Mesodermal cell (in vitro differentiated cells): ENCODE results near the gene DNAAF9.

Experiments used
- H3K27ac ChIP-seq: 2 replicates; pipeline ENCODE4 v1.7.0; 2013; ENCODE audit warnings: mild to moderate bottlenecking, low read depth, low read length, moderate library complexity; ENCODE audit not compliant: severe bottlenecking
- H3K36me3 ChIP-seq: 2 replicates; pipeline ENCODE4 v1.7.1; 2013; ENCODE audit warnings: mild to moderate bottlenecking, low read length, moderate library complexity; ENCODE audit not compliant: control insufficient read depth, insufficient read depth
- H3K4me1 ChIP-seq: one replicate; pipeline ENCODE4 v1.7.1; 2013; ENCODE audit warnings: mild to moderate bottlenecking, low read length; ENCODE audit not compliant: insufficient read depth, control insufficient read depth, poor library complexity, severe bottlenecking
- H3K4me3 ChIP-seq: 2 replicates; pipeline ENCODE4 v1.7.0; 2013; ENCODE audit warnings: low read length, control low read depth, mild to moderate bottlenecking; ENCODE audit not compliant: insufficient read depth, poor library complexity, severe bottlenecking; ENCODE audit errors: extremely low read depth
- H3K9me3 ChIP-seq: 2 replicates; pipeline ENCODE4 v1.7.1; 2013; ENCODE audit warnings: mild to moderate bottlenecking, low read length, moderate library complexity; ENCODE audit not compliant: control insufficient read depth
- WGBS, 2 experiments: methylation state at CpG; one replicate each; pipeline ENCODE4 v1.1.5; 2013; ENCODE audit warnings: missing lambda C conversion rate in 2 of 2; ENCODE audit not compliant: insufficient coverage in 2 of 2; 5-methylcytosine and 5-hydroxymethylcytosine counted together

DNAAF9 gene

DNA sequence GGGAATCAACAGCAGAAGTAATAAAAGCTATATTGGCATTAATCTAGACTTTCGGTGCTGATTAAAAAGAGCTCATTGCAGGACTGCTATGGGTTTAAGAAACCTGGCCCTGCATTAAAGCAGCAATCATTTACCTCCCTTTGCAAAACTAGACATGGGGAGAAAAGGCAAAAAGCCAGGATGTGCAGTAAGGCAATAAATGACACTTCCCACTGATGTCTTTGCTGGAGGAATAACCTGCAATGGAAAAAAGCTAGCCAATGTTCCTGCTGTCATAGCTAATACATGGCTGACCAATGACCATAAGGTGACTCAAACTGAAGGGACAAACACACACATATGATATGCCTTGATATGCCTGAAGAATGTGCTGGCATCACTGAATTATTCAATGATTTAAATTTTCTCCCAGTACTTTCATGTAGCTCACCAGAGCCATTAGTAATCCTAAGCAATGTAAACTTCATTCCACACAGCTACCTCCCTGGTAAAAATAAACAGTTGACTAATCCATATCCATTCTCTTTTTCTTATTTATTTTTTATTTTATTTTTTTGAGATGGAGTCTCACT, 8.7 kb downstream of the DNAAF9 start:
- 86 to 100% methylated on average over 1 of the region's 1 CpG for WGBS, 2 experiments

GRCh38 chr20:3396492-3396891, 11.0 kb downstream of the DNAAF9 start:
- no peak overlapping the region for H3K27ac ChIP-seq
- H3K4me3 ChIP-seq = no peak overlapping the region
- WGBS, 2 experiments = 100% methylated on average over 2 of the region's 2 CpGs
- peaks cover 4% of the 10 kb centered on the region for H3K36me3 ChIP-seq
- H3K9me3 ChIP-seq = peaks cover 5% of the 10 kb centered on the region
- no peaks in the 10 kb centered on the region for H3K4me1 ChIP-seq

More for the DNA sequence above, 8.7 kb downstream of the DNAAF9 start:
- peaks cover 4% of the 10 kb centered on the region for H3K36me3 ChIP-seq
- H3K27ac ChIP-seq = no peak overlapping the region
- H3K4me1 ChIP-seq = no peaks in the 10 kb centered on the region
- no peak overlapping the region for H3K4me3 ChIP-seq
- peaks cover 5% of the 10 kb centered on the region for H3K9me3 ChIP-seq

DNA sequence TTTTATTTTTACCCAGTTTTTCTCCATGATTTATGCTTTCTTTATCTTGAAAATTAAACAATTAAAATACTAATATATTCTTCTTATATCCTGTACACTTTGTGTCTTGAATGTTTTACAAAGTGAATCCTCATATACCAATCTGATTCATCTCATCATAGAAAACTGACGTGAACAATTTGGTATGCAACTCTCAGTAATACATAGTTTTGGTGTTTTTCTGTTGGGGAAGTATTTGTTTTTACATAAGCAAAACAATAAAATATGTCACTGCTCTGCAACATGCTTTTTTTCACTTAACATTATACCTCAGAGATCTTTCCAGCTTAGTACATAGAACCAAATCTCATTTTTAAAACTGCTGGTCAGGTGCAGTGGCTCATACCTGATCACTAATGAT, 14.7 kb downstream of the DNAAF9 start:
- Histone ChIP-seq H3K4me3 (no peak overlapping the region), H3K36me3 (no peaks in the 10 kb centered on the region), H3K27ac (no peak overlapping the region), H3K4me1 (no peaks in the 10 kb centered on the region), H3K9me3 (peaks cover 5% of the 10 kb centered on the region)
- no CpG with 5 or more reads among the region's 1 CpG for WGBS, 2 experiments

DNA sequence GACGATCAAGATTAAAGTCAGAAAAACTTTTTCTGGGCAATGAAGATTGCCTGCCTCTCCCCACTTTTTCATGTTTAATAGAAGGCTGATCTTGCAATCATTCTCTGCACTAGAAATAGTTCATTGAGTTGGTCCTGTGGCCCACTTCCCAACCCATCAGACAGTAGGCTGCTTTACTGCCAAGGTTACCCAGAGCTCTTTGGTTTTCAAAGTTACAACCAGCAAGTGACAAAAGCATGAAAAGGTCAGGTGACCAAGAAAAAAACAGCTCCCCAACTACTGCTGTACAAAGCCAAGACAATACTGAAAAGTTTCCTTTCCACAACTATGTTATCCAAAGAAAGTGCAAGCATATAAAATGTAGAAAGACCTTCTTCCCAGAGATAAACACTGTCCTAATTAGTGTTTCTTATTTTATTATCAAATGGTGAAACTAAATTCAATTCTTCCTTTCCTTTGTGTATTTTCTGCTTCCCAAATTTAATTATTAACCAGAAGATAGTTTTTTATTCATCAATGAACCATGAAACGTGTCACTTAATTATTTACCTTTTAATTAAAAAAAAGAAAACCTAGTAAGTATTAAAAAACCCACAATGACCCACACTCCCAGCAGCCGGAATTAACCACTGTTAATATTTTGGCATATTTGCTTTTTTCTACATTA, 16.6 kb downstream of the DNAAF9 start:
- 100% methylated on average over 1 of the region's 3 CpGs; no CpG with 5 or more reads in 1 of the 2 experiments for WGBS, 2 experiments
- H3K27ac ChIP-seq = no peak overlapping the region

DNA sequence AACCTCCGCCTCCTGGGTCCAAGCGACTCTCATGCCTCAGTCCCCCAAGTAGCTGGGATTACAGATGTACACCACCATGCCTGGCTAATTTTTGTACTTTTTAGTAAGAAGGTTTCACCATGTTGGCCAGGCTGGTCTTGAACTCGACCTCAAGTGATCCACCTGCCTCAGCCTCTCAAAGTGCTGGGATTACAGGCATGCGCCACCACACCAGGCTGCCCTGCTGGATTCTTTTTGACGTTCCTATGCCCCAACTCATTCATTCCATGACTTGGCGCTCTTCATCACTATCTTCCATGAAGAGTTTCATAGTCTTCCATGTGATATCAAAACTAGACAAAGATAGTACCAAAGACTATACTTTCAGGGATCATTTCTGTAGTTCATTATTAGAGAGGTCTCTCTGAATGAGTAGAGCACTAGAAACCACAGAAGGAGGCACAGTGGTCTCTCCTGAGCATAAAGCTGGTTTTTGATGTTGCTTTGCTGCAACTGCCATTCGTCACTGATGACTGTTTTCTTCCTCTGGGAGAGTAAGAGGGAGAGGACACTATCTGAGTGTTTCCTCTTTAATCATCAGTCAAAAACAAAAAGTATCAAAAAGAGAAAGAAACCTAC, 23.5 kb downstream of the DNAAF9 start:
- Histone ChIP-seq H3K36me3 (peaks cover 22% of the 10 kb centered on the region), H3K27ac (no peak overlapping the region), H3K9me3 (no peaks in the 10 kb centered on the region), H3K4me1 (peaks cover 3% of the 10 kb centered on the region), H3K4me3 (no peak overlapping the region)
- WGBS, 2 experiments = 95 to 96% methylated on average over 5 to 6 of the region's 7 CpGs

More for the DNA sequence above, 16.6 kb downstream of the DNAAF9 start:
- Histone ChIP-seq H3K9me3 (no peaks in the 10 kb centered on the region), H3K4me3 (no peak overlapping the region), H3K36me3 (no peaks in the 10 kb centered on the region), H3K4me1 (no peaks in the 10 kb centered on the region)

GRCh38 chr20:3382836-3383235, 24.6 kb downstream of the DNAAF9 start:
- Histone ChIP-seq H3K4me3 (no peak overlapping the region), H3K9me3 (no peaks in the 10 kb centered on the region), H3K27ac (no peak overlapping the region), H3K4me1 (peaks cover 3% of the 10 kb centered on the region), H3K36me3 (peaks cover 33% of the 10 kb centered on the region)
- WGBS, 2 experiments = 94 to 100% methylated on average over 1 to 3 of the region's 3 CpGs

DNA sequence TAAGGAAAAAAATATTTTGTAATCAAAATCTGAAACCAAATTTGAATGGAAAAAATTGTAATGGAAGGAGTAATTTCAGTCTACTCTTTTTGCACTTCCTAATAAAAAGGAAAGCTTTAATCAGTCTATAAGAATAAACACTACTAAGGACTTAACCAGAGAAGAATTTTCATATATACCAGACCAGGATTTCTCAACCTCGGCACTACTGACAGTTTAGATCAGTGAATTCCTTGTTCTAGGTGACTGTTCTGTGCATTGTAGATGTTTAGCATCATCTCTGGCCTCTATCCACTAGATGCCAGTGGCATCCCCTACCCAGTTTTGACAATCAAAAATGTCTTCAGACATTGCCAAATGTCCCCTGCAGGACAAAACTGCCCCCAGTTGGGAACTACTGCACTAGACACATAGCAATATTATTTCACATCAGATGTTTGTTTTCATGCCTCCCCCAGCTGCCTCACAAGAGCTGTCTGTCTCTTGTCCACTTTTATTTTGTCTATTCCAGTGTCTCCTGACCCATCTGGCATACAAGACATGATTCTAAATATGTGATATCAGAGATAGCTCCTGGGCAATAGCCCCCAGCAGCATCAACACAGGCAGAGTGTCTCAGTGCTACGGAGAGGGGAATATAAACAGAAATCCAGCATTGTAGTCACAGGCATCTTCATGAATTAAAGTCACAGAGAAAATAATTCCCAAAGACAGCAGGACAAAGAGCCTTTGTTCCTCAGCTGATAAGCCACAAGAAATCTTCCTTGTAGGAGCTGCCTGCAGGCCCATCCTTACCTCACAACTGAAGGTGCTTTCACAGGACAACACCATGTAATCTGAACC, 27.0 kb downstream of the DNAAF9 start:
- Histone ChIP-seq H3K9me3 (no peaks in the 10 kb centered on the region), H3K27ac (no peak overlapping the region), H3K4me3 (no peak overlapping the region), H3K36me3 (peaks cover 46% of the 10 kb centered on the region), H3K4me1 (peaks cover 3% of the 10 kb centered on the region)
- WGBS, 2 experiments = 100% methylated on average over 1 of the region's 2 CpGs; no CpG with 5 or more reads in 1 of the 2 experiments

DNA sequence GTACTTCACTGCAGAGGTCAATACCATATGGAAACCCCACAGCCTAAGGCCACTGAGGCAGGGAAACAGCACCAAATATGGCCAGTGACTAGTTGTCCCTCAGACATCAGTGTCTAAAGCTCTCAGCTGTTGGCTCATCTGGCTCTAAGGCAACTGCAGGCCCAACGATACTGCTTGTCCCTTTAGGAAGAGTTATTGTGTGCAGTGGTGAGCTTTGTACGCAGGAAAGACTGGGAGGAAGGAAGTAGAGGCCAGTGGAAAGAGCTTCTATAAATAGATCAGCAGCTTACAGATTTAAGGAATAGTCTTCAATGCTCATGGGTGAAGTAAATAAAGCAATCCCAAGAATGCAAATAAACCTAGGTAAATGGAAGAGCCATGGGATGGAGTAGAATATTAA, 29.3 kb downstream of the DNAAF9 start:
- H3K4me1 ChIP-seq = peaks cover 3% of the 10 kb centered on the region
- H3K9me3 ChIP-seq = no peaks in the 10 kb centered on the region
- peaks cover 69% of the 10 kb centered on the region for H3K36me3 ChIP-seq
- H3K27ac ChIP-seq = no peak overlapping the region
- no peak overlapping the region for H3K4me3 ChIP-seq
- 63 to 89% methylated on average over 2 of the region's 2 CpGs for WGBS, 2 experiments

DNA sequence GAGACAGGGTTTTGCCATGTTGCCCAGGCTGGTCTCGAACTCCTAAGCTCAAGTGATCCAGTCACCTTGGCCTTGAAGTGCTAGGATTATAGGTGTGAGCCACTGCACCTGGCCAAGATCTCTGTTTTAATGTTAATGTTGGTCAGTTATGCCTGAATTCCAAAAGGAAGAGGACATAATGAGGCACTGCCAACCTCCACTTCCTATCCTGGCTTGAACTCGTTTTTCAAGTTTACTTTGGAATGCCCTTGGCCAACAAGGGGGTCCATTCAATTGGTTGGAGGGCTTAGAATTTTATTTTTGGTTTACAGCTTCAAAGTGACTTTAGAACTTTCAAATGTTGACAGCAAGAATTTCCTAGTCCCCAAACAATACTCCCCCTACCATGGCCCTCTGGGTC, 29.8 kb downstream of the DNAAF9 start:
- WGBS, 2 experiments = 71 to 91% methylated on average over 1 of the region's 2 CpGs
- Histone ChIP-seq H3K4me1 (peaks cover 3% of the 10 kb centered on the region), H3K9me3 (no peaks in the 10 kb centered on the region), H3K36me3 (peaks cover 72% of the 10 kb centered on the region), H3K4me3 (no peak overlapping the region), H3K27ac (no peak overlapping the region)

GRCh38 chr20:3374296-3374695, 33.2 kb downstream of the DNAAF9 start:
- H3K4me3 ChIP-seq = no peak overlapping the region
- no peaks in the 10 kb centered on the region for H3K4me1 ChIP-seq
- H3K27ac ChIP-seq = no peak overlapping the region
- H3K9me3 ChIP-seq = no peaks in the 10 kb centered on the region
- H3K36me3 ChIP-seq = peaks cover 82% of the 10 kb centered on the region
